Activated CD4-positive, alpha-beta T cell treated with anti-CD3 and anti-CD28 coated beads, Interleukin-2, Interleukin-6, amounts not matched to agents 100 ng/mL and 50 ng/mL, durations not matched to agents 16 hours and 8 hours (primary cell): ENCODE results near the gene CD27.

Experiments
- DNase-seq: peaks from one replicate; pipeline ENCODE4 v3.0.0-alpha.2; 2020

CD27 gene

DNA sequence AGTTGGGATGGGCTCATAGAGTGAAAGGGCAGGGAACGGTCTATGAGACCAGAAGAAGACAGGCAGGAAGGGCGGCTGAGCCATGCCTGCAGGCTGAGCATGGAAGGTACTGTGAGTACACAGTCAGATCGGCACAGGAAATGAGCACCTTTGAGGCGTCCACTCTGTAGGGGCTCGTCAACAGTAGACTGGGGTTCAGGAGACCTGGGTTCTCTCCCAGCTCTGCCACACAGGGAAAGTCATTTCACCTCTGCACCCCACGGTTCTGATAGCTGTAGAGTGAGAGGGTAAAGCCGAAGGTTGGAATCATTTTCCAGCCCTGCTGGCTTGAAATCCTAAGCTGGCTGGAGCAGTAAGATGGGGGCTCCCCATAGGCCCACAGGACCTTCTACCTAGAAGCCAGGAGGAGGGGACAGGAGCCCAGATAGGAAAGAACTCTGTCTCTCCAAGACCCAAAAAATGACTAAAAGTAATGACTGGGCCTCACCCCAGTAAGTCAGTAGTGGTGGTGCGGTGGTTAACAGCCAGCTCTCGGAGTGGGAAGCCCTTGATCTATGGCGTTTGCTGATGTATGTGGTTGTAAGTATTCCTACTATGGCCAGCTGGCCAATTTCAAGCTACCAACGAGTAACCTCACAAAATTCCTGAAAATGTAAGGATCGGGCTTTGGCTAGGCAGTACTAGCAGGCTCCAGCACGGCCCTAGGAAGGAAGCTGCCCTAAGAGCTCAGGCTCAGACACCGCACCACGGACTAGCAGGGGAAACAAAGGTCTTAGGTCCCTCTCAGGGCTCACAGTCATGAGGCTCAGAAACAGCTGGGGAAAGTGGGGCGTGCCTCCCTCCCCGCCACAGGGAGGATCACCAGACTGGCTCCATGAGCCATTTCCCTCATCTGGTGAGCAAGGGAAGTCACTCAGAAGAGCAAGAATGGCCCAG is 10.3 kb upstream of the CD27 start:
- DNase-seq: peak; percentile 57

DNA sequence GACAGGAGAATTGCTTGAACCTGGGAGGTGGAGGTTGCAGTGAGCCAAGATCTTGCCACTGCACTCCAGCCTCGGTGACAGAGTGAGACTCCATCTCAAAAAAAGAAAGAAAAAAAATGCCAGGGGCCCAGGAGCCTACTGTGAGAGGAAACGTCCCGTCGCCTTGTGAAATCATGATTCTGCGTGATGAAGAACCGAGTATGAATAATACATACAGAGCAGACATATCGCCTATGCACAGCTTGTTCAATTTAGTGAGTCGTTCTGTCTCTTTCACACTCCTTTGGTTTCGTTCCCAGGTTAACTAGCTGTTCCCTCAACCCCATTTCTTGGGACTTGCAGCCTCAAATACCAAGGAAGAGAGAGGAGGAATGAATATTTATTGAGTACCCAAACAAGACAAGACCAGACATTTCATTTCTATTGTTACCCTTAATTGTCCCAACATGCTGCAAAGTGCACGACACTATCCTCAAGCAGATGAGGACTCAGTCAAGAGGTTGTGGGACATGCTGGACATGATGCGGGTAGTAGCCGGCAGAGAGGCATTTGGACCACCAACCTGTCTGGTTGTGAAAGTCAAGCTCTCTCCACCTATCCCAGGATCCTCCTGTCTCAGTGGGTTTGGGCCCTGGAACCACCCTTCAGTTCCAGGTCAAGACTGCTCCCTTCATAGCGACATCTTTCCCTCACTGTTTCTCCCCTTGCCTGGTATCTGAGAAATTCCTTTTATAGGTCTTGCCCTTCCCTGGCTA is 8.6 kb upstream of the CD27 start:
- no peak for DNase-seq

DNA sequence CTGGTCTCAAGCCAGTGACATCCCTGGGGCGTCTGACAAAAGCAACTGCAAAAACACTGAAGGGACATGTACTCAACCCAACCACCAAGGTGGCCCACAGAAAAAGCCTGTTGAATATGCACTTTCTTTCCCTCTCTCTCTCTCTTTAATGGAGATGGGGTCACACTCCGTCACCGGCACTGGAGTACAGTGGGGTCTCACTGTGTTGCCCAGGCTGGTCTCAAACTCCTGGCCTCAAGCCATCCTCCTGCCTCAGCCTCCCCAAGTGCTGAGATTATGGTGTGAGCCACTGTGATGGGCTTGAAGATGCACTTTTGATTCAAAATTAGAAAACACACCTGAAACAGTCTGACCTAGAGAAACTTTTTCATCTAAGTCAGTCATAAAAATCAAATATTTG is 7.2 kb upstream of the CD27 start:
- DNase-seq: no peak

DNA sequence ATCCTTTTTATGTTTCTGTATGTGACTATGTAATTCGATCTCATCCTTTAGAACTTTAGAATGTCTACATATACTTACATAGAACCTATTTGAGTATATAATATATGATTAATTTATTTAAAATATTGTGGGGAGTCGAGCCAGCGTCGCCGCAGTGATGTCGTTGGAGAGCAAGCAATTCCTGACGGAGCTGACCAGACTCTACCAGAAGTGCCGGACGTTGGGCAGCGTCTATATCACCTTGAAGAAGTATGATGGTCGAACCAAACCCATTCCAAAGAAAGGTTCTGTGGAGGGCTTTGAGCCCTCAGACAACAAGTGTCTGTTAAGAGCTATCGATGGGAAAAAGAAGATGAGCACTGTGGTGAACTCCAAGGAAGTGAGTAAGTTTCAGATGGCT is 6.4 kb upstream of the CD27 start:
- no peak for DNase-seq

DNA sequence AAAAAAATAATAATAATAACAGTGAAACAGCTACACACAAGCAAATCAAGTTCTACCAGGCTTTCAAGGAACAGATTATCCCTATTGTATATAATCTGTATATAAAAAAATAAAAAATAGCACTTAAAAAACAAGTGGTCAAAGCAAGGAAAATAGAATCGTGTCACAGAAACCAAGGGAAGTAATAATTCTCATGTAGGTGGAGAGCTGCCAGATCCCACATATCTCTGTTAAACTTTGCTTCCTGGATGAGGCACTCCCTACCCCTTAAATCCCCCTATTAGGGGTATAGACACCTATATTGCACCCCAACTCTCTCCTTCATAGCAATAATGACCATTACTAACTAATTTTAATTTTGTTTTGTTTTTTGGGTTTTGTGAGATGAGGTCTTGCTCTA is 4.4 kb upstream of the CD27 start:
- no peak for DNase-seq

DNA sequence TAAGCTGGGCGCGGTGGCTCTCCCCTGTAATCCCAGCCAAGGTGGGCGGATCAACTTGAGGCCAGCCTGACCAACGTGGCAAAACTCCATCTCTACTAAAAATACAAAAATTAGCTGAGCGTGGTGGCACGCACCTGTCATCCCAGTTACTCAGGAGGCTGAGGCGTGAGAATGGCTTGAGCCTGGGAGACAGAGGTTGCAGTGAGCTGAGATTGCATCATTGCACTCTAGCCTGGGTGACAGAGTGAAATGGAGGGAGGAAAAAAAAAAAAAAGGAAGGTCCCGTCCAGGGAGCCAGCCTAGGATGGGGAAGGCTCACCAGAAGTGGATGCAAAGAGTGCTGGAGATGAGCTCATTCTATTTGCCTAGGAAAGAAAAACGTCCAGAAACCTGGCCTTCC is 1.9 kb upstream of the CD27 start:
- DNase-seq: no peak

DNA sequence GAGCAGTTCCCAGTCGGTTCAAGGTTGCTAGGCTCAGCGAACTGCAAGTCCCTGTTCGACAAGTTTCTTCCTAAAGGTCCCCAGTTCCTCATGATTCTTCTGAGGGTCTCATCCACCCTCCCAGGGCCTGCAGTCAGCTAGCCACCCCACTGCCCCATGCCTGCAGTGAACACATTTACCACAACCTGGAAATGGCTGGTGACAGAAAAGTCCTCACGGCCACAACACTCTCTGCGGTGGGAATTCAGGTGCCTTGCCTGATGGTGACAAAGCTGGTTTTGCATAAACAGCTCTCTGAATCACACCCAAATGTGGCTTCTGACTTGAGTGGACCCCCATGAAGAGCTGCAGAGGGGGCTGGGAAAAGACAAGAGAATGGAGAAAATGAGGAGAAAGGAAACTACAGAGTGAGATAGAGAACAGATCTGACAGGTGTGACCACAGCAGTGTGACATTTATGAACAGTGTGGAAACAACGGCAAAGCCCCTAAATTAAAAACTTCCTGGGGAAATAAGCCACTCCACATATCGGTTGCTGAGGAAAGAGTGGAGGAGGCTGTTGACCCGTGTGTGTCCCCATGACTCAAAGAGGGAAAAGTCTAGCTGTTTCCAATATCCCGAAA is 1.3 kb upstream of the CD27 start:
- DNase-seq: peak; percentile 75

DNA sequence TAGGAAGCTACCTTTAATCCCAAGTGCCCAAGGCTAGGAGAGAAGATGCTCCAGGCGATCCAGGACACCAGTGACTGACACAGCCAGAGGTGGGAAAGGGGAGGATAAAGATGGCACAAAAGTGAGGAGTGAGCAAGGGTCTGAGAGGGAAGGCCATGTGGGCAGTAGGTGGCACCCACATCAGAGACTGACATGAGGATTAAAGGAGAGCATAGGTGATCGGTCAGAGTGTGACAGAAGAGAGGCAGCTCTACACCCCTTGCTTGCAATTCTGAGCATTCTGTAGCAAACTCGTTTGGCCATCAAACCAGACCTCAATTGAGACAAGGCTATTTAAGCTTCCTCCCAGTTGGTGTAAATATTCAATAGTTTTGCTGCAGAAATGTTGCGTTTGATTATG is 724 bp upstream of the CD27 start:
- no peak for DNase-seq

DNA sequence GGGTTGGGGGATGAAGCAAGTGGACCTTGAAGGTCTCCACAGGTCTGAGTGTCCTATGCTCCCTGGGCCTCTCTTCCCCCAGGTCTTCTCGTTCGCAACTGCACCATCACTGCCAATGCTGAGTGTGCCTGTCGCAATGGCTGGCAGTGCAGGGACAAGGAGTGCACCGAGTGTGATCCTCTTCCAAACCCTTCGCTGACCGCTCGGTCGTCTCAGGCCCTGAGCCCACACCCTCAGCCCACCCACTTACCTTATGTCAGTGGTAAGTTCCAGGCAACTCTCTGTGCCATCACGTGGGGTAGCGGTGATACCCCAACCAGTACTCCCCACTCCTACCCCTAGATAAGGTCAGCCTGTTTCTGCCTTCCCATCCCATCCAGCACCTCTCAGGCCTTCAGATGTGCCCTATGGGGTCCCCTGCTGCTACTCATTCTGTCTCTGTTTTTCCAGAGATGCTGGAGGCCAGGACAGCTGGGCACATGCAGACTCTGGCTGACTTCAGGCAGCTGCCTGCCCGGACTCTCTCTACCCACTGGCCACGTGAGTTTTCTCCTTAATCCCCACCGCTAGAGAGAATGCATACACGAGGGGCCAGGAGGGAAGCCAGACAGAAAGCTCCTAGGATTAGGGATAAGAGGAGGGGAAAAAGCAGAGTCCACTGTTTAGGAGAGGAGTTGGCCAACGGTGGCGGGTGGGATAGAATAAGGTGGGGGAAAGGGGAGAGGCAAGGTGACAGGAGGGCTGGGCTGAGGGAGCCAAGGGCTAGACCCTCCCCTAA is 5.5 kb downstream of the CD27 start:
- no peak for DNase-seq

DNA sequence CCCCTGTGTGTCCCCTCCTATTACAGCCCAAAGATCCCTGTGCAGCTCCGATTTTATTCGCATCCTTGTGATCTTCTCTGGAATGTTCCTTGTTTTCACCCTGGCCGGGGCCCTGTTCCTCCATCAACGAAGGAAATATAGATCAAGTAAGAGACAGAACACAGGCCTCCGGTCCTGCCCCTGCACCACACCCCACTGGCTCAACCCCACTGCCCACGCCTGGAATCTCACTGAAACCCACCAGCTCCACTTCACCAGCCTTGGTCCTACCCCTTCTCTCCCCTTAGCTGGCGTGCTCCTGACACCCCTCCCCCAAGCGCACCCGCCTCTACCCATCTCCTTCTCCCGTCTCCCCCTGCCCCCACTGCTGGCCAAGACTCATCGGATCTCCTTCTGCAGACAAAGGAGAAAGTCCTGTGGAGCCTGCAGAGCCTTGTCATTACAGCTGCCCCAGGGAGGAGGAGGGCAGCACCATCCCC is 6.2 kb downstream of the CD27 start:
- peak; percentile 42 for DNase-seq

DNA sequence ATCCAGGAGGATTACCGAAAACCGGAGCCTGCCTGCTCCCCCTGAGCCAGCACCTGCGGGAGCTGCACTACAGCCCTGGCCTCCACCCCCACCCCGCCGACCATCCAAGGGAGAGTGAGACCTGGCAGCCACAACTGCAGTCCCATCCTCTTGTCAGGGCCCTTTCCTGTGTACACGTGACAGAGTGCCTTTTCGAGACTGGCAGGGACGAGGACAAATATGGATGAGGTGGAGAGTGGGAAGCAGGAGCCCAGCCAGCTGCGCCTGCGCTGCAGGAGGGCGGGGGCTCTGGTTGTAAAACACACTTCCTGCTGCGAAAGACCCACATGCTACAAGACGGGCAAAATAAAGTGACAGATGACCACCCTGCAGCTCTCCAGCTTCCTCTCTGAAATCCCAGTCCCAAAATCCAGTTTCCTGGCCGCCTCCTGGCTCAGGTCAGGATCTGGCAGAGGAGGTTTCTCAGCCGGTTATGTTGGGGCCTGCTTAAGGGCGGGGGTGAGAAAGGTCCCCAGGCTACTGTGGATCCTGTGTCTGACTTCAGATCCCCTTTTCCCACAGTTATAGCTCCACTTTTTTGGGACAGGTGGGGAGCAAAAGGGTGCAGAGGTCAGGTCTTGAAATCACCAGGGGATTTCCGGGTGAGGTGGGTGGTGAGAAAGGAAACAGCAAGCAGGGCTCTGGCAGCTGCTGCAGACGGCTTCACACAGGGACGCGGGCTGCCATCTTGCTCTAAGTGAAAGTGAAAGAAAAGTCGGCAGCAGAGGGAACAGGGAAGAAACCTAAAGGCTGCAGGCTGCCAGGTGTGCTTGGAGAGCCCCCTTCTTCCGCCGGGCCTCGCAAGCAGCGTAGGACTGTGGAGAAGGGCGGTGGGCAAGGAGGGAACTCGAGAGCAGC is 6.8 kb downstream of the CD27 start, which contains the start of gene TAPBPL:
Gene TAPBPL (plus strand): TSS at position 695 of the 897 bp plus-strand sequence. CDS start 207 bp downstream, outside the sequence.
- DNase-seq: peak; percentile 85

DNA sequence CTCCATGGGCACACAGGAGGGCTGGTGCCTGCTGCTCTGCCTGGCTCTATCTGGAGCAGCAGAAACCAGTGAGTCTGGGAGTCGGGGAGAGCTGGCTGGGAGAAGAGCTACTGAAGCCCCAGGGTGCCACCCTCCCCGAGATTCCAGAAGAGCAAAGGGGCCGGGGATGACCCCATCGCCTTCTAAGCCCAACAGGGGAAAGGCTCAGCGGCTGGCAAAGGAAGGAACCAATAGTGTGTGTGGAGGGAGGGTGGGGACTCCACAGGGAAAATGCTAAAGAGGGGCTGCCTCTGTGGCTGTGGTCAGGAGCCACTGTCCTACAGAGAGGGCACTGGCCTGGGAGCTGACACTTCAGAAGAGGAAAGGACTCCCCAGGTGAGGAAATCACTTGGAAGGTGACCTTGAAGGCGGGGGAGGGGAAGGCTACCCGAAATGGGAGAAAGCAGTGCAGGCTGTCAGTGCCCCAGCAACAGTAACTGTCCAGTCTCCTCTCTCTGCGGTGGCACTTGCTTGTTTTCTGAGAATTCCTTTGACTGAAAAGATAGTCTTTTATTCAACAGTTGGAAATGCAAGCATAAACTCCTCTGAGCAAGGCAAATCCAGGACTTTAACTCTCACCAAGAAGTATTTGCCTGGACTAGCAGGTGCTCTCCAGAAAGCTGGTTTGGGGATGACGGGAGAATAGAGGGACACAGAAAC is 7.6 kb downstream of the CD27 start:
- DNase-seq: peak; percentile 48

DNA sequence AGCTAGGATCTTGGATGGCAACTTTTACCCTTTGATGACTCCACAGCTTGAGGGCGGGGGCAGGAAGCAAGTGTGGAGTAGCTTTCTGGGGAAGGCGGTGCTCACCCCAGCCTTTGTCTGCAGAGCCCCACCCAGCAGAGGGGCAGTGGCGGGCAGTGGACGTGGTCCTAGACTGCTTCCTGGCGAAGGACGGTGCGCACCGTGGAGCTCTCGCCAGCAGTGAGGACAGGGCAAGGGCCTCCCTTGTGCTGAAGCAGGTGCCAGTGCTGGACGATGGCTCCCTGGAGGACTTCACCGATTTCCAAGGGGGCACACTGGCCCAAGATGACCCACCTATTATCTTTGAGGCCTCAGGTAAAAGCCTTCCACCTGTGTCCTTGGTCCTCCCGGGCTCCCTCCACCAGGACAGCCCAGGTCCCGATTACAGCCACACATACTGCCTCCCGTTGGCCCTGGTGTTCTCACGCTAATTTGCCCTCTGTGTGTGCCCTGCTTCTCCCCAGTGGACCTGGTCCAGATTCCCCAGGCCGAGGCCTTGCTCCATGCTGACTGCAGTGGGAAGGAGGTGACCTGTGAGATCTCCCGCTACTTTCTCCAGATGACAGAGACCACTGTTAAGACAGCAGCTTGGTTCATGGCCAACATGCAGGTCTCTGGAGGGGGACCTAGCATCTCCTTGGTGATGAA is 8.3 kb downstream of the CD27 start:
- peak; percentile 71 for DNase-seq

DNA sequence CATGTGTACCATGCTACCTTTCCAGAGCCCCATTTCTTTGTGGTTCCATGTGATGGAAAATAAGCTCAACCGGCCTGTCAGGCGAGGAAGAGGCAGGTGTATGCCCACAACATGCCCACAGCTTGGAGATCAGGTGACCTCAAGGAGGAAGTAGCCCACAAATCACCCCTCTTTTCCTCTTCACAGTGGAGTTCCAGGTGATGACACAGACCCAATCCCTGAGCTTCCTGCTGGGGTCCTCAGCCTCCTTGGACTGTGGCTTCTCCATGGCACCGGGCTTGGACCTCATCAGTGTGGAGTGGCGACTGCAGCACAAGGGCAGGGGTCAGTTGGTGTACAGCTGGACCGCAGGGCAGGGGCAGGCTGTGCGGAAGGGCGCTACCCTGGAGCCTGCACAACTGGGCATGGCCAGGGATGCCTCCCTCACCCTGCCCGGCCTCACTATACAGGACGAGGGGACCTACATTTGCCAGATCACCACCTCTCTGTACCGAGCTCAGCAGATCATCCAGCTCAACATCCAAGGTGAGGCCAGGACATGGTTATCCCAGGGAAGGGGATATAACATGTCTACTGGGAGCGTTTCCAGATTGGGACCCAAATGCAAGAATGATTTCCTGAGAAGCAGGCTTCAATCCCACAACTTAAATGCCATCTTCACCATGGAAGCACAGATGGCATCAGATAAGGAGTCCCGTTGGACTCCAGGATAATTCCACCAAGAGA is 12.6 kb downstream of the CD27 start:
- DNase-seq: no peak

DNA sequence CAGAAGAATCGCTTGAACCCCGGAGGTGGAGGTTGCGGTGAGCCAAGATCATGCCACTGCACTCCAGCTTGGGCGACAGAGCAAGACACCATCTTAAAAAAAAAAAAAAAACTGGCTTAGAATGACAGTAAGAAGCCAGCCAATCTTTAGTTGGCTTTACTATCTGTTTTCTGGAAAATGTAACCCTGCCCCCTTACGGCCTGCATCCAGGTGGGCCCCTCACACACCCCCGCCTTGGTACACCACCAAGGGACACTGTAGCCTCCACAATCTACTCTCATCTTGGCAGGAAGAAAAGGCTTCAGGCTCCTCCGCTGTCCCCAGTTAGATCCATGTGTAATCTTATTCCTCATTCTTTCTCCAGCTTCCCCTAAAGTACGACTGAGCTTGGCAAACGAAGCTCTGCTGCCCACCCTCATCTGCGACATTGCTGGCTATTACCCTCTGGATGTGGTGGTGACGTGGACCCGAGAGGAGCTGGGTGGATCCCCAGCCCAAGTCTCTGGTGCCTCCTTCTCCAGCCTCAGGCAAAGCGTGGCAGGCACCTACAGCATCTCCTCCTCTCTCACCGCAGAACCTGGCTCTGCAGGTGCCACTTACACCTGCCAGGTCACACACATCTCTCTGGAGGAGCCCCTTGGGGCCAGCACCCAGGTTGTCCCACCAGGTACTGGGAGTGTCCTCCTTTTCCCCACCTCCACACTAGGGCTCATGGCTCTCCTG is 13.7 kb downstream of the CD27 start:
- DNase-seq: no peak

DNA sequence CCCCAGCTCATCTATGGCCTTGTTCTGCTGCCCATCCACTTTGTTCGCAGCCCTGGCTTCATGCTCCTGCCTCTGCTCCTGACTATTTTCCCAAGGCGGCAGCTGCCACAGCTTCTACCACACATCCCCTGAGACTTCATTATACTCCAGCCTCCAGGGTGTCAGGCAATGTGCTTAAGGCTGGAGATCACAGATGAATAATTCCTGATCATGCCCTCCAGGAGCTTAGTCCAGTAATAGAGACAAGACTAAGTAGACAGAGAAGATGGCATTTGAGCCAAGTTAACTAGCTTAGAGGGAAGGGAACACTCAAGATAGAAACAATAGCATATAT is 14.2 kb downstream of the CD27 start:
- DNase-seq: no peak

DNA sequence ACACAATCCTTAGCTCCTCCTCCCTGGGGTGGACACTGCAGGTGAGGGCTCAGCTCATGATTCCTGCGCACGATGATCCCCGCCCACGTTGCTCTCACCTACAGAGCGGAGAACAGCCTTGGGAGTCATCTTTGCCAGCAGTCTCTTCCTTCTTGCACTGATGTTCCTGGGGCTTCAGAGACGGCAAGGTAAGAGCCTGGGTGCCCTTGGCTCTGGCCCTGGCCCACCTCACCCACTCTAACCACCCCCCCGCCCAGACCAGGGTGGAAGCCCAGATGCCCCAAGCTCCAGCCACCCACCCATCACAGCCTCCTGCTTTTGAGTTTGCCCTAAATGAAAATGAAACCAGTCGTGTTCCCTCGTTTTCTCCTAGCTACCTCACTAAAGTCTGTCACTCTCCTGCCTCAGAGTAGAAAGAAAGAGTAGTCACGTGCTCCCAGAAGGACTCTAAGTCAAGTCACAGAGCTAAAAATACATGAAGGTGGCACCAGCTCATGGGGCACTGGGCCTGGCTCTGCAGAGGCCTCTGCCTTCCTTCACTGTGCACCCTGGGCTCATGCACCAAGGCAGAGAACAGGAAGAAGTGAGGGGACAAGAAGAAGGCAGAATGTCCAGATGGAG is 16.1 kb downstream of the CD27 start:
- peak; percentile 70 for DNase-seq
